K562 (cell line): Measurements from ENCODE around the gene RPS6KA4. TPM values are rescaled to one million over a fixed set of nuclear protein-coding genes. Genes with fewer than 3 reads are reported as not detected.

ENCODE experiments used
- CTBP1 ChIP-seq: fragments of 450-650 bp; IDR thresholded peaks from 2 replicates; pipeline ENCODE4 v1.6.1; 2016; ENCODE audit warnings: borderline replicate concordance
- EP400 ChIP-seq: fragments of 450-650 bp; IDR thresholded peaks from 2 replicates; pipeline ENCODE4 v1.6.1; 2017; ENCODE audit warnings: antibody characterized with exemption, mild to moderate bottlenecking, moderate library complexity
- FOXJ2 ChIP-seq: fragments of 200-800 bp; sonication (Bioruptor generic); IDR thresholded peaks from 2 replicates; pipeline ENCODE4 v1.6.1; 2016; ENCODE audit warnings: missing genetic modification characterization, missing compliant biosample characterization
- GATAD2B ChIP-seq: fragments of 450-650 bp; IDR thresholded peaks from 2 replicates; pipeline ENCODE4 v1.6.1; 2017; ENCODE audit warnings: mild to moderate bottlenecking, borderline replicate concordance
- HDAC6 ChIP-seq: IDR thresholded peaks from 2 replicates; pipeline ENCODE4 v1.6.1; 2012; ENCODE audit warnings: low read depth, mild to moderate bottlenecking, control low read depth, inconsistent platforms, low read length, moderate library complexity
- KLF1 ChIP-seq: fragments of 450-650 bp; IDR thresholded peaks from 2 replicates; pipeline ENCODE4 v1.6.1; 2016; ENCODE audit warnings: missing genetic modification characterization, missing compliant biosample characterization
- MAZ ChIP-seq, 2 experiments: fragments of 450-650 bp in 1 of 2; sonication (generic) in 1 of 2; formaldehyde crosslinking; IDR thresholded peaks in 1 of 2; conservative IDR thresholded peaks in 1 of 2; 2 replicates each; pipeline versions ENCODE4 v1.4.0 to v1.5.0; 2020; ENCODE audit warnings: mild to moderate bottlenecking in 1 of 2, missing genetic modification reagents in 1 of 2
- MYBL2 ChIP-seq, 2 experiments: fragments of 450-650 bp in 1 of 2; sonication (generic) in 1 of 2; formaldehyde crosslinking in 1 of 2; IDR thresholded peaks; 2 replicates each; pipeline versions ENCODE4 v1.6.1 to v1.8.1; 2017 to 2022; ENCODE audit warnings: borderline replicate concordance in 1 of 2, inconsistent platforms in 1 of 2, low read depth in 1 of 2, mild to moderate bottlenecking in 1 of 2, missing genetic modification reagents in 1 of 2, moderate library complexity in 1 of 2
- NELFE ChIP-seq: IDR thresholded peaks from 2 replicates; pipeline ENCODE4 v1.6.1; 2011; ENCODE audit warnings: mild to moderate bottlenecking; ENCODE audit not compliant: insufficient read depth, insufficient read length
- PML ChIP-seq: IDR thresholded peaks from 2 replicates; pipeline ENCODE4 v1.6.1; 2012; ENCODE audit warnings: low read length, inconsistent platforms
- POLR3G ChIP-seq: IDR thresholded peaks from 2 replicates; pipeline ENCODE4 v1.6.1; 2011; ENCODE audit not compliant: insufficient read length, insufficient replicate concordance; ENCODE audit errors: extremely low read depth
- SRSF7 ChIP-seq: fragments of 200-400 bp; formaldehyde crosslinking; optimal IDR thresholded peaks from 2 replicates; pipeline ENCODE3; 2017; ENCODE audit warnings: mild to moderate bottlenecking, low read depth, low read length
- XRCC5 ChIP-seq: fragments of 200-400 bp; formaldehyde crosslinking; IDR thresholded peaks from 2 replicates; pipeline ENCODE4 v1.6.1; 2017; ENCODE audit warnings: low read depth, mild to moderate bottlenecking, low read length
- ZNF133 ChIP-seq: fragments of 250-450 bp; sonication (Bioruptor Pico); IDR thresholded peaks from 2 replicates; pipeline ENCODE4 v1.4.0; 2020; ENCODE audit warnings: mild to moderate bottlenecking
- ZNF184 ChIP-seq: sonication (generic); formaldehyde crosslinking; IDR thresholded peaks from 2 replicates; pipeline ENCODE4 v1.5.0; 2020; ENCODE audit warnings: missing genetic modification reagents
- ZNF707 ChIP-seq: fragments of 250-450 bp; sonication (Bioruptor Pico); conservative IDR thresholded peaks from 2 replicates; pipeline ENCODE4 v1.8.0; 2022; ENCODE audit warnings: inconsistent platforms, mild to moderate bottlenecking, moderate library complexity
- ZSCAN32 ChIP-seq: fragments of 450-650 bp; formaldehyde crosslinking; IDR thresholded peaks from 2 replicates; pipeline ENCODE4 v1.4.0; 2020; ENCODE audit warnings: mild to moderate bottlenecking, moderate library complexity
- ZZZ3 ChIP-seq: fragments of 450-650 bp; IDR thresholded peaks from 2 replicates; pipeline ENCODE4 v1.6.1; 2016; ENCODE audit warnings: antibody characterized with exemption, mild to moderate bottlenecking, moderate library complexity
- polyA plus RNA-seq, 8 experiments: library from polyadenylated mRNA; depleted of rRNA in 4 of 8; stranded (reverse) in 5 of 8; unstranded in 3 of 8; fragments of >200 nt; fragmentation: Nextera tagmentation in 2 of 8; fragmentation: Illumina TruSeq in 1 of 8; extraction: Ambion mirVana in 2 of 8; extraction: Trizol in 1 of 8; gene quantifications; 2 replicates each; pipeline versions ENCODE4 v1.2.1 to v1.2.3, GENCODE V29; 2011 to 2014; ENCODE audit warnings: inconsistent platforms in 1 of 8, missing spikeins in 1 of 8
- total RNA-seq, 7 experiments: library from RNA; depleted of rRNA in 6 of 7; stranded (reverse); fragments of >200 nt in 6 of 7; fragmentation: Illumina TruSeq in 2 of 7; extraction: Trizol in 2 of 7; gene quantifications; 2 replicates each; pipeline versions ENCODE4 v1.2.1 to v1.2.3, GENCODE V29; 2011 to 2021; ENCODE audit warnings: low replicate concordance in 1 of 7
- TF ChIP-seq, protein P1 (sequence below): sonication (generic); formaldehyde crosslinking; IDR thresholded peaks from 2 replicates; pipeline ENCODE4 v1.8.0; 2023; ENCODE audit warnings: mild to moderate bottlenecking, missing genetic modification reagents
- TF ChIP-seq, protein P2 (sequence below): sonication (generic); formaldehyde crosslinking; IDR thresholded peaks from 2 replicates; pipeline ENCODE4 v1.8.0; 2022; ENCODE audit warnings: mild to moderate bottlenecking, missing genetic modification reagents

Gene RPS6KA4
- total and polyA plus RNA-seq, 9 of the 15 experiments (the other 6 are each of a cell fraction or from before 2014, with no cell fraction given) = 0.15 to 23.8 (median 9.8) TPM

DNA sequence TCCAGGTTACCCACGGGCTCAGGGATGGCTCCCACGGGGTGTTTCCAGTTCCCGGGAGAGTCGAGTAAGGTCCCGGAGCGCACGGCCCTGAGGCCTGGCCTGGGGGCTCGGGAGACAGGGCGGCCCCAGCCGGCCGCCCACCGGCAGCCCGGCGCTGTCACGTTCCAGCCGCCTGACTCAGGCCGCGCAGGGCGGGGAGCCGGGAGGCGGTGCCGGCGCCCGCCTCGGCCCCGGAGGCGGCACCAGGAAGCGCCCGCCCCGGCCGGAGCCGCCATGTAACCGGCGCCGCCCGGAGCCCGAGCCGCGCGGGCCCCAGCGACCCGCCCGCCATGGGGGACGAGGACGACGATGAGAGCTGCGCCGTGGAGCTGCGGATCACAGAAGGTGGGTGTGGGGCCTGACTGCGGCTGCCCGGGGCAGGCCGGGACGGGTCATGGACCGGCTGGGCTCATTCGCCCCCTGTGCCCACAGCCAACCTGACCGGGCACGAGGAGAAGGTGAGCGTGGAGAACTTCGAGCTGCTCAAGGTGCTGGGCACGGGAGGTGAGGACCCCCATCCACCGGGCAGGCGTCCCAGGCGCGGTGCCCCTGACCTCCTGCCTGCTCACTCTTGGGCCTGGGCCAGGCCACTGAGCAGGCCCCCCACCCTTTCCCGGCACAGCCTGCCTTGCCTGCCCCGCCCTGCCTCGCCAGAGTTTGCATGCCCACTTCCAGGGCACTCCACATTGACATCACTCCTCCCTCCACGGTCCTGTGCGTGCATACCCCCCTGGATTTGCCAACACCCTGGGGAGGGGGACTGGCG lies at the start of gene RPS6KA4 (continued):
- TF ChIP-seq, protein P1, sequence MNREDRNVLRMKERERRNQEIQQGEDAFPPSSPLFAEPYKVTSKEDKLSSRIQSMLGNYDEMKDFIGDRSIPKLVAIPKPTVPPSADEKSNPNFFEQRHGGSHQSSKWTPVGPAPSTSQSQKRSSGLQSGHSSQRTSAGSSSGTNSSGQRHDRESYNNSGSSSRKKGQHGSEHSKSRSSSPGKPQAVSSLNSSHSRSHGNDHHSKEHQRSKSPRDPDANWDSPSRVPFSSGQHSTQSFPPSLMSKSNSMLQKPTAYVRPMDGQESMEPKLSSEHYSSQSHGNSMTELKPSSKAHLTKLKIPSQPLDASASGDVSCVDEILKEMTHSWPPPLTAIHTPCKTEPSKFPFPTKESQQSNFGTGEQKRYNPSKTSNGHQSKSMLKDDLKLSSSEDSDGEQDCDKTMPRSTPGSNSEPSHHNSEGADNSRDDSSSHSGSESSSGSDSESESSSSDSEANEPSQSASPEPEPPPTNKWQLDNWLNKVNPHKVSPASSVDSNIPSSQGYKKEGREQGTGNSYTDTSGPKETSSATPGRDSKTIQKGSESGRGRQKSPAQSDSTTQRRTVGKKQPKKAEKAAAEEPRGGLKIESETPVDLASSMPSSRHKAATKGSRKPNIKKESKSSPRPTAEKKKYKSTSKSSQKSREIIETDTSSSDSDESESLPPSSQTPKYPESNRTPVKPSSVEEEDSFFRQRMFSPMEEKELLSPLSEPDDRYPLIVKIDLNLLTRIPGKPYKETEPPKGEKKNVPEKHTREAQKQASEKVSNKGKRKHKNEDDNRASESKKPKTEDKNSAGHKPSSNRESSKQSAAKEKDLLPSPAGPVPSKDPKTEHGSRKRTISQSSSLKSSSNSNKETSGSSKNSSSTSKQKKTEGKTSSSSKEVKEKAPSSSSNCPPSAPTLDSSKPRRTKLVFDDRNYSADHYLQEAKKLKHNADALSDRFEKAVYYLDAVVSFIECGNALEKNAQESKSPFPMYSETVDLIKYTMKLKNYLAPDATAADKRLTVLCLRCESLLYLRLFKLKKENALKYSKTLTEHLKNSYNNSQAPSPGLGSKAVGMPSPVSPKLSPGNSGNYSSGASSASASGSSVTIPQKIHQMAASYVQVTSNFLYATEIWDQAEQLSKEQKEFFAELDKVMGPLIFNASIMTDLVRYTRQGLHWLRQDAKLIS (CRISPR knock-in tag) = no peak
- TF ChIP-seq ZSCAN32 = no peak
- TF ChIP-seq CTBP1 = peak; percentile 68
- no peak for TF ChIP-seq ZZZ3
- TF ChIP-seq, protein P2, sequence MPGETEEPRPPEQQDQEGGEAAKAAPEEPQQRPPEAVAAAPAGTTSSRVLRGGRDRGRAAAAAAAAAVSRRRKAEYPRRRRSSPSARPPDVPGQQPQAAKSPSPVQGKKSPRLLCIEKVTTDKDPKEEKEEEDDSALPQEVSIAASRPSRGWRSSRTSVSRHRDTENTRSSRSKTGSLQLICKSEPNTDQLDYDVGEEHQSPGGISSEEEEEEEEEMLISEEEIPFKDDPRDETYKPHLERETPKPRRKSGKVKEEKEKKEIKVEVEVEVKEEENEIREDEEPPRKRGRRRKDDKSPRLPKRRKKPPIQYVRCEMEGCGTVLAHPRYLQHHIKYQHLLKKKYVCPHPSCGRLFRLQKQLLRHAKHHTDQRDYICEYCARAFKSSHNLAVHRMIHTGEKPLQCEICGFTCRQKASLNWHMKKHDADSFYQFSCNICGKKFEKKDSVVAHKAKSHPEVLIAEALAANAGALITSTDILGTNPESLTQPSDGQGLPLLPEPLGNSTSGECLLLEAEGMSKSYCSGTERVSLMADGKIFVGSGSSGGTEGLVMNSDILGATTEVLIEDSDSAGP = no peak
- TF ChIP-seq ZNF184 (CRISPR knock-in tag) = no peak
- no peak for TF ChIP-seq XRCC5
- no peak for TF ChIP-seq HDAC6
- TF ChIP-seq ZNF707 = no peak
- no peak for TF ChIP-seq MYBL2 (IDR thresholded peaks at IDR 0.05; ENCODE audit: low read depth)
- no peak for TF ChIP-seq MYBL2 (CRISPR knock-in tag; IDR thresholded peaks at IDR 0.05; ENCODE audit: borderline replicate concordance)
- no peak for TF ChIP-seq PML
- no peak for TF ChIP-seq NELFE
- no peak for TF ChIP-seq ZNF133 (CRISPR knock-in tag)
- TF ChIP-seq MAZ (CRISPR knock-in tag; conservative IDR thresholded peaks at IDR 0.05 in 1 of 2, IDR thresholded peaks at IDR 0.05 in 1 of 2) = peak; percentile 49 to 67; a peak in 3 of 4 replicates
- peak; percentile 98 for TF ChIP-seq GATAD2B
- TF ChIP-seq KLF1 (tag) = no peak
- TF ChIP-seq EP400 = no peak; the same call in 1 of the 2 replicates
- TF ChIP-seq POLR3G = no peak
- TF ChIP-seq FOXJ2 (tag) = no peak
- TF ChIP-seq SRSF7 = no peak
